ENCODE data around the gene HOOK1. TPM values are rescaled to one million over a fixed set of nuclear protein-coding genes. Genes with fewer than 3 reads are reported as not detected.

HOOK1 gene
- total and polyA plus RNA-seq, 2 of the 13 experiments (the other 11 are each of a cell fraction or from before 2014, with no cell fraction given), result 11.3 to 24.2 TPM

DNA sequence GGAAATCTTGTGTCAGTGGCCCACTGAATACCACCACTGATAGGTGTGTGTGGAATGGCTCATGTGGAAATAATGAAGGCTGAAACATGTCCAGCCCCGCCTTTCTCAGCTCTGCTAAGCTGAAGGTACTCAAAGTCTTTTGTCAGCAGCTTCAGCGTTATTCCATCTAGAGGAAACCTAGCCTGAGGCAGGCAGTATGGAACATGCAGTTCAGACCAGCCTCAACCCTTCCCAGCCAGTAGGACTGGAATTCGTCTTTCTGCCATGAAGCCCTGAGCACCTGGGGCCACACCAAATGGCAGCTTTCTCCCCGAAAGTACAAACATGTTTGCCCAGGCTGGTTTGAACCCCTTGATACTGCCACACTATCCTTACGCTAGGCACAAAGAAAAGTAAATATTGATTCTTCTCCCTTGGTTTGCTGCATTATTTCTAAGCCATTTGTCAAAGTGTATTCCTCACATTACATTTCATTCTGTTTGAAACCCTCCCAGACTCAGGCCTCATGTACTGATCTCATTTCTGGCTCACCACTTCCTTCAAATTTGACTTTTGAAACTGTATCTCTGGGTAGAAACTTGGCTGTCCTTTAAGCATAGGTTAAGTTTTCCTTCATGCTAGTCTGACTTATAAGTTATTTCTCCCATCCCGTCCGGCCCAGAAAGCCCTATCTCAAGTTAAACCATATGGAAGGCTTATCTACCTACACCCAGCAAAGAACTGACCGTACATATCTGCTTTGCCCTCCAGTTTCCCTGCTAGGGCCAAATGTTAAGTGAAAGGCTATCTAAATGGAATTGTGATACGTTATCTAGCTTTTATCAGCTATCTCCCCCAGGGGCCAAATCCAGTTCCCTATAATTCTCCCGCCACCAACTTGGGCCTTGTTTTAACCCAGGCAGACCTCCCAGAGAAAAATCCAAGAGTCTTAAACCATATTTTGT lies 45.7 kb upstream of the HOOK1 start (continued):
- TF ChIP-seq, protein P1, sequence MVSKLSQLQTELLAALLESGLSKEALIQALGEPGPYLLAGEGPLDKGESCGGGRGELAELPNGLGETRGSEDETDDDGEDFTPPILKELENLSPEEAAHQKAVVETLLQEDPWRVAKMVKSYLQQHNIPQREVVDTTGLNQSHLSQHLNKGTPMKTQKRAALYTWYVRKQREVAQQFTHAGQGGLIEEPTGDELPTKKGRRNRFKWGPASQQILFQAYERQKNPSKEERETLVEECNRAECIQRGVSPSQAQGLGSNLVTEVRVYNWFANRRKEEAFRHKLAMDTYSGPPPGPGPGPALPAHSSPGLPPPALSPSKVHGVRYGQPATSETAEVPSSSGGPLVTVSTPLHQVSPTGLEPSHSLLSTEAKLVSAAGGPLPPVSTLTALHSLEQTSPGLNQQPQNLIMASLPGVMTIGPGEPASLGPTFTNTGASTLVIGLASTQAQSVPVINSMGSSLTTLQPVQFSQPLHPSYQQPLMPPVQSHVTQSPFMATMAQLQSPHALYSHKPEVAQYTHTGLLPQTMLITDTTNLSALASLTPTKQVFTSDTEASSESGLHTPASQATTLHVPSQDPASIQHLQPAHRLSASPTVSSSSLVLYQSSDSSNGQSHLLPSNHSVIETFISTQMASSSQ (IDR thresholded peaks at IDR 0.05; ENCODE audit: low read depth), result no peak
- TF ChIP-seq, protein P1 (CRISPR knock-in tag; IDR thresholded peaks at IDR 0.05; ENCODE audit: borderline replicate concordance), result no peak

DNA sequence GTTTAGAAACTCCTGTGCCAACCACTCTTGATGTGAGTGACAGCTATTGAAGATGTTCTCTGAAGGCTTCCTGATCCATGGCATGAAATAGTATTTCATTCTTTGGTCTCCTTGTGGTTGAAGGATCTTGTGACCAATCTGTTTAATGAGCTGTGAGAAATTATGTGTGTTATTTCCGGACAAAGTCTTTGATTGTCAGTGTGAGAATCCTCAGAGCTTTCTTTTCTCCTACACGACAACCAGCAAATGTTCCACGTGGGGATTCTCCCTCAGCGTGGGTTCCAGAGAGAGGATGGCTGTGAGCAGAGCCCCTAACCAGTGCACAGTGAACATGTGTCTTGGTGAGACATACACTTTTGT lies 45.0 kb upstream of the HOOK1 start:
- Histone ChIP-seq H3K4me2 (ENCODE audit: low read depth, low read length) (no peak overlapping the region), H2AFZ (ENCODE audit: low read length) (no peak overlapping the region), H3K27ac (ENCODE audit: extremely low read length, insufficient read depth, low read length) (no peak overlapping the region), H3K79me2 (ENCODE audit: insufficient read depth, low read length) (no peaks in the 10 kb centered on the region), H3K27me3 (ENCODE audit: control insufficient read depth in 1 of 2, insufficient read depth in 2 of 2, low read length in 2 of 2) (no peaks in the 10 kb centered on the region), H3K36me3 (replicated peaks in 1 of 2; ENCODE audit: control insufficient read depth in 1 of 2, insufficient read depth in 2 of 2, low read length in 2 of 2) (no peaks in the 10 kb centered on the region), H3K9ac (ENCODE audit: insufficient read depth, low read depth, low read length) (no peak overlapping the region), H4K20me1 (ENCODE audit: insufficient read depth, low read length) (no peaks in the 10 kb centered on the region), H3K4me1 (ENCODE audit: insufficient read depth, low read length) (peaks cover 11% of the 10 kb centered on the region), H3K9me3 (ENCODE audit: low read length) (no peaks in the 10 kb centered on the region), H3K4me3 (replicated peaks in 1 of 3; ENCODE audit: insufficient read depth in 1 of 3, low read depth in 2 of 3, low read length in 3 of 3) (no peak overlapping the region)
- in situ Hi-C loops (cut with HindIII; ENCODE audit: extremely low pct_ligation_motif_present, low pct_unique_long_range_greater_than_20kb), result no loop called here
- no TSS peak for BruUV-seq (replicated peaks)
- CTCF ChIA-PET (ENCODE audit: low intra/inter-chr PET ratio, low total read pairs), result no interaction called here
- no peak for DNase-seq (ENCODE audit: low spot score)
- POLR2A ChIA-PET, result no interaction called here
- intact Hi-C loops (cut with micrococcal nuclease; ENCODE audit: unreplicated experiment), result no loop called here
- no peak for ATAC-seq
- FAIRE-seq, result no peak
- WGBS (ENCODE audit: low lambda C conversion rate), result 90% methylated on average over 4 of the region's 4 CpGs
- TF ChIP-seq ESRRA (CRISPR knock-in tag; IDR thresholded peaks at IDR 0.05; ENCODE audit: low read depth) (no peak), ATAD3A (CRISPR knock-in tag; IDR thresholded peaks at IDR 0.05) (no peak), HNRNPUL1 (IDR thresholded peaks at IDR 0.05; ENCODE audit: low read depth, low read length) (no peak), YEATS4 (CRISPR knock-in tag; IDR thresholded peaks at IDR 0.05; ENCODE audit: borderline replicate concordance) (no peak), SALL1 (CRISPR knock-in tag; IDR thresholded peaks at IDR 0.05) (no peak), REL (CRISPR knock-in tag; conservative IDR thresholded peaks at IDR 0.05) (no peak), ZNF460 (CRISPR knock-in tag; IDR thresholded peaks at IDR 0.05; ENCODE audit: borderline replicate concordance) (no peak), ZNF652 (CRISPR knock-in tag; IDR thresholded peaks at IDR 0.05; ENCODE audit: borderline replicate concordance, low read depth) (no peak), GABPA (IDR thresholded peaks at IDR 0.05; ENCODE audit: low read depth, low read length) (no peak), GABPA (CRISPR knock-in tag; IDR thresholded peaks at IDR 0.05; ENCODE audit: low read depth) (no peak), SYNCRIP (IDR thresholded peaks at IDR 0.05; ENCODE audit: insufficient read depth, low read depth, low read length) (no peak), MYNN (CRISPR knock-in tag; IDR thresholded peaks at IDR 0.05; ENCODE audit: low read depth) (no peak)
- TF ChIP-seq, protein P2, sequence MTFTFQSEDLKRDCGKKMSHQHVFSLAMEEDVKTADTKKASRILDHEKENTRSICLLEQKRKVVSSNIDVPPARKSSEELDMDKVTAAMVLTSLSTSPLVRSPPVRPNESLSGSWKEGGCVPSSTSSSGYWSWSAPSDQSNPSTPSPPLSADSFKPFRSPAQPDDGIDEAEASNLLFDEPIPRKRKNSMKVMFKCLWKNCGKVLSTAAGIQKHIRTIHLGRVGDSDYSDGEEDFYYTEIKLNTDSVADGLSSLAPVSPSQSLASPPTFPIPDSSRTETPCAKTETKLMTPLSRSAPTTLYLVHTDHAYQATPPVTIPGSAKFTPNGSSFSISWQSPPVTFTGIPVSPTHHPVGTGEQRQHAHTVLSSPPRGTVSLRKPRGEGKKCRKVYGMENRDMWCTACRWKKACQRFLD (CRISPR knock-in tag; IDR thresholded peaks at IDR 0.05; ENCODE audit: borderline replicate concordance), result no peak
- TF ChIP-seq, protein P3, sequence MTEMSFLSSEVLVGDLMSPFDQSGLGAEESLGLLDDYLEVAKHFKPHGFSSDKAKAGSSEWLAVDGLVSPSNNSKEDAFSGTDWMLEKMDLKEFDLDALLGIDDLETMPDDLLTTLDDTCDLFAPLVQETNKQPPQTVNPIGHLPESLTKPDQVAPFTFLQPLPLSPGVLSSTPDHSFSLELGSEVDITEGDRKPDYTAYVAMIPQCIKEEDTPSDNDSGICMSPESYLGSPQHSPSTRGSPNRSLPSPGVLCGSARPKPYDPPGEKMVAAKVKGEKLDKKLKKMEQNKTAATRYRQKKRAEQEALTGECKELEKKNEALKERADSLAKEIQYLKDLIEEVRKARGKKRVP (CRISPR knock-in tag; IDR thresholded peaks at IDR 0.05), result no peak

All from HepG2 (cell line).